T-helper 1 cell treated with Interleukin-12 subunit alpha and Interleukin-12 subunit beta and Interleukin-4 antibody, amounts not matched to agents 30 ng/mL and 1 ng/mL, for 36 hours (primary cell): ENCODE data around the gene CEBPE. TPM values are rescaled to one million over a fixed set of nuclear protein-coding genes. Genes with fewer than 3 reads are reported as not detected.

Experiments used
- intact Hi-C: fragments of 100-400 bp; cut with micrococcal nuclease; formaldehyde crosslinking; loops from one replicate; pipeline ENCODE4 v1.15.1; 2024
- total RNA-seq: library from RNA; stranded (reverse); gene quantifications from 2 replicates; pipeline ENCODE4 v1.2.3, GENCODE V29; 2022

CEBPE gene
- total RNA-seq, 1 donor from 2014 or later, result 0.34 TPM

- intact Hi-C loops, result no loop called here
Observed at GRCh38 chr14:23143911-23144310, 24.9 kb upstream of the CEBPE start.

DNA sequence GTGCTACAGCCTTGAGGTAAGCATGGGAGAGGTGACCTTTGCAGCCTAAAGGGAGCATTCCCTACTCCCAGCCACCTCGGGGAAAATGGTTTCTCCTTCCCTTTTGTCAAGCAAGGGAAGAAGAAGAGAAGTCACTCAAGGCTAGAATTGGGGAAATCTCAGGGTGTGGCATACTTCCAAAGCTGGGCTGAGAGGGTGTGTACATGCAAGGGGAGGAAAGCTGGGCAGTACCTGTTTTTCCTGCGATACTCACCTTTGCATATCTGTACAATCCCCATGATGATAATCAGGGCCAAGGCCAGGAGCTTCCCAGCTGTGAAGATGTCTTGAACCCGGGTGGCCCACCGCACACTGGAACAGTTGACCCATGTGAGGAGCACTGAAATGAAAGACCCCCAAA, 23.8 kb upstream of the CEBPE start:
- intact Hi-C loops, result no loop called here

- intact Hi-C loops, result no loop called here
Observed at GRCh38 chr14:23141706-23142444, 22.8 kb upstream of the CEBPE start.

GRCh38 chr14:23140371-23140770, 21.3 kb upstream of the CEBPE start:
- intact Hi-C loops, result no loop called here

GRCh38 chr14:23139874-23140273, 20.8 kb upstream of the CEBPE start:
- intact Hi-C loops, result no loop called here

GRCh38 chr14:23137813-23138535, 18.9 kb upstream of the CEBPE start:
- intact Hi-C loops, result no loop called here

DNA sequence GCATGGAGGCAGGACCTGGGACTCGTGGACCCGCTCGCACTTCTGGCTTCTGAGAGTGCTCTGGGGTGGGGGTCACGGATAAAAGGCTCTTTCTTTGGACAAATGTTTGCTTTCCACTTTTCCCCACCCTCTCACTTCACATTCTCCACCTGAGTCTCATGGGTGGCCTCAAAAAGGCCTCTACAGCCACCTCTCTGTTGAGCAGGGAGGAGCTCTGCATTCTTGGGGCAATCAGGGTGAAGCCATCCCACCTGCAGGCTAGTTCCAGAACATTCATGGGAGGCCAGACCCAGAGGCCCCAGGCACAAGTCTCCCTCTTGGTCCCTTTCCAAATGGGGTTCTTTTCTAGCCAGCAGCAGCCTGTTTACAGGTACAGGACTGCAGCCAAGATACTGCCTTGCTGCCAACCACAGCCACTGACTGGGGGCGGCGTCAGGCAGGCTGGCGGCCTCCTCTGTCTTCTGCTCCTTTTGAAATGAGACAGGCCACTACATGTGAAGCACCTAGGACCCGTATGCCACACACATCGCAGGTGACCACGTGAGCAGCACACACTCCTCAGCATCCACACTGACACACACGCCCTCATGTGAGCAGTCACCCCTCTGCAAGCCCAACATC, 18.2 kb upstream of the CEBPE start:
- intact Hi-C loops, result no loop called here

- intact Hi-C loops, result no loop called here
Observed at GRCh38 chr14:23136566-23137133, 17.6 kb upstream of the CEBPE start.

DNA sequence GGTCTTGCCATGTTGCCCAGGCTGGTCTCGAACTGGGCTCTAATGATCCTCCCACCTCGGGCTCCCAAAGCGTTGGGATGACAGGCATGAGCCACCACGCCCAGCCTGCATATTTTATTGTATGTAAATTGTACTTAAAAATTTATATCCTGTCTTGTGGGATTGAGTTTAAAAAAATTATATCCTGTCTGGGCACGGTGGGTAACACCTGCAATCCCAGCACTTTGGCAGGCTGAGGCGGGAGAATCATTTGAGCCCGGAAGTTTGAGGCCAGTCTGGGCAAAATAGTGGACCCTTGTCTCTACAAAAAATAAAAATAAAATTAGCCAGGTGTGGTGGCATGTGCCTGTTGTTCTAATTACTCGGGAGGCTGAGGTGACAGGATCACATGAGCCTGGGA, 13.9 kb upstream of the CEBPE start:
- intact Hi-C loops, result no loop called here

GRCh38 chr14:23131482-23131881, 12.4 kb upstream of the CEBPE start:
- intact Hi-C loops, result no loop called here

- intact Hi-C loops, result no loop called here
Observed at GRCh38 chr14:23130871-23131270, 11.8 kb upstream of the CEBPE start.

DNA sequence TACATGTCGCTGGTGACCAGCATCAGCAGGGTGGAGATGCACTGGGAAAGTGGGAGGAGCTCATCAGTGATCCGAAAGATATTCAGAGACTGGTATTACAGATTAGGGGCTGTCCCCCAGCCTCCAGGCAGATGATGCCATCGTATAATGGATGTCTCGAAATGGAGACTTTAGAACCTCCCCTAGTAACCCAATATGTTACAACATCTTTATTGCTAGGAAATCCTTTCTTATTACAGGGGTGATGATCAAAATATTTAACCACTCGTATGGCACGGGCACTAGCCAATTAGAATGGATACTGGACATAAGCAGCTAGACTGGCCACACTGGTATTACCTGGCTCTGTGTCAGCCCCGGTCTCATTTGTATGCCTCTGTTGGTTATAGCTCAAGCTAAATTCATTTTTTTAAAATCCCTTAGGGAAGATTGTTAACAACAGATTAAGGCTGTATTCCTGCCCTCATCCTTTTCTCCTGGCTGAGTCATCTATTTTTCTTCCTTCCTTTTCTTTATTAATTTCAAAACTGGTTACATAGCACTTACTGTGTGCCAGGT, 10.8 kb upstream of the CEBPE start:
- intact Hi-C loops, result loop anchor here (10.0 kb wide), 1 partner anchor 425 kb away; the partner anchor contains the start of genes THTPA and ZFHX2

- intact Hi-C loops, result loop anchor here (10.0 kb wide), 1 partner anchor 426 kb away; the partner anchor contains the start of genes THTPA and ZFHX2
Observed at GRCh38 chr14:23128969-23129758, 10.1 kb upstream of the CEBPE start.

GRCh38 chr14:23127861-23128260, 8.8 kb upstream of the CEBPE start:
- intact Hi-C loops, result loop anchor here (10.0 kb wide), 1 partner anchor 427 kb away; the partner anchor contains the start of genes THTPA and ZFHX2

DNA sequence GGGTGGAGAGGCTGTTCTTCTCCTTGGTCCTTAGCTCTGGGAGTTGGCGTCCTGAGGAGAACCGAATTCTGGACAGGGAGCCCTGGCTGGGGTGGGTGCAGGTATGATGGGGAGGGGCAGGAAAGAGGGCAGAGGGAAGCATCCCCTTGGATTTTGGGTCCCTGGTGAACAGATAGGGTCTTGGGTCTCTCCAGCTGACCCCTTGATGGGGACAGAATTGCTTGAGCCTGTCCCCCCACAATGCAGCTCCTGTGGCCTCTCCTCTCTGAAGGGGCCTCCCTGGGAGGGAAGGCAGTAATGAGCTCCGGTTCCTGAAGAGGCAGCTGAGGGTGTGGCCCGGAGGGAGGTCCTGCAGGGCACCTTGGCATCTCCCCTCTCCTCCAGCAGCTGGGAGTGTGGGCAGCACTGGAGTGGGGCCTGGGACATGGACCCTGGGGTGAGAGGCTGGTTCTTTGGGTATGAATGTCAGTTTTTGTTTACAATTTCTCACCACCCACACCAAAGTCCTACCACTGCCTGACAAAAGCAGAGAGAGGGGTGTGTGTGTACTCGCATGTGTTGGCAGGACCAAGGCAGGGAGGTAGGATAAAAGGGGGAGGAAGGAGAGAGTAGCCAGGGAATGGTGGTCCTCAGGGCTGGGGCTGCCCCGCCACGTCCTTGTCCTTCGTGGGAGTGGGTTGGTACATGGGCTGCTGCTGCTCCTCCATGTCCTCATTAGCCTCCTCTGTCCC, 7.7 kb upstream of the CEBPE start:
- intact Hi-C loops, result loop anchor here (10.0 kb wide), 1 partner anchor 428 kb away; the partner anchor contains the start of genes THTPA and ZFHX2

GRCh38 chr14:23125933-23126524, 7.0 kb upstream of the CEBPE start:
- intact Hi-C loops, result loop anchor here (10.0 kb wide), 1 partner anchor 429 kb away; the partner anchor contains the start of genes THTPA and ZFHX2

DNA sequence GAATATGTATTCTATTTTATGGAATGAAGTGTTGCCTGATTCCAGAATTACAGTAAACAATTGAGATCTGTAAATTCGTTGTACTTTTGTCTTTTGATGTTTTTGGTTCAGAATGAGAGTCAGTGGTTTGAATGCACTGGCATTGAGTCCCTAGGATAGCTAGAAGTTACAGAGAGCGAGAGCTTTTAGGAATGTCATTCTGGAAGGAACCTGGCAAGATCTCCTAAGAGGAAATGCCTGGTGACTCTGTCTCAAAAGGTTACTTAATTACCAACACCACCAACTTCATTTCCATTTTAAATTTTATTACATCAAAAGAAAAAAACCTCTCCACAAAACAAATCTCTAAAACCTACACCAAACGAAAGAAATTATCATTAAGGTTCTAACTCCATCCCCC, 6.0 kb upstream of the CEBPE start:
- intact Hi-C loops, result loop anchor here (10.0 kb wide), 1 partner anchor 430 kb away; the partner anchor contains the start of genes THTPA and ZFHX2

- intact Hi-C loops, result loop anchor here (10.0 kb wide), 1 partner anchor 430 kb away; the partner anchor contains the start of genes THTPA and ZFHX2
Observed at GRCh38 chr14:23124337-23124954, 5.4 kb upstream of the CEBPE start.

DNA sequence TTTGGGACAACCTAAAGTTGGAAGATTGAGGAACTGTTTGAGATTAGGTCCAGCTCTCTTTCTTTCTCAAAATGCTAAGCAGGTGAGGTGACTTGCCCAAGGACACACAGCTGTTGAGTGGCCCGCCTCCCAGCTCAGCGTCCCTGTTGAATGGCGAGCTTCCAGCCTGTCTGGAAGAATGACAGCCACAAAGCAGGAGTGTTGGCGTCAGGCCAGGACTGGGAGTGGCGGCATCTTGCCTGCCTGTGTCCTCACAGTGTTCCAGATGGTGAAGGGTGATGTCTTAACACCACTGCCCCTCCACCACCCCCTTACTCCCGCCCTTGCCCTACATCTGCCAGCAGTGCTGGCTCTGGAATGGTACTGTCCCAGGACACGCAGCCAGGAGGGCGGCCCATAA, 4.4 kb upstream of the CEBPE start:
- intact Hi-C loops, result loop anchor here (10.0 kb wide), 1 partner anchor 431 kb away; the partner anchor contains the start of genes THTPA and ZFHX2
